Measurements from ENCODE around the gene B3GNT9.

B3GNT9 gene

GRCh38 chr16:67109407-67110135 lies 41.2 kb downstream of the B3GNT9 start, which contains the start of gene PHAF1:
Gene PHAF1, plus strand, starts transcription at chr16:67109941. Its CDS starts 235 bp downstream, at chr16:67110176.
- DNase-seq: peak; percentile 92 to 96 (median 94)

GRCh38 chr16:67108931-67109406 lies 41.8 kb downstream of the B3GNT9 start:
- peak in 1 of 5 donors; percentile 0 for DNase-seq

- no peak for DNase-seq
These were observed 42.3 kb downstream of the B3GNT9 start for GRCh38 chr16:67108489-67108888.

GRCh38 chr16:67105881-67106280 lies 44.9 kb downstream of the B3GNT9 start:
- no peak for DNase-seq

DNA sequence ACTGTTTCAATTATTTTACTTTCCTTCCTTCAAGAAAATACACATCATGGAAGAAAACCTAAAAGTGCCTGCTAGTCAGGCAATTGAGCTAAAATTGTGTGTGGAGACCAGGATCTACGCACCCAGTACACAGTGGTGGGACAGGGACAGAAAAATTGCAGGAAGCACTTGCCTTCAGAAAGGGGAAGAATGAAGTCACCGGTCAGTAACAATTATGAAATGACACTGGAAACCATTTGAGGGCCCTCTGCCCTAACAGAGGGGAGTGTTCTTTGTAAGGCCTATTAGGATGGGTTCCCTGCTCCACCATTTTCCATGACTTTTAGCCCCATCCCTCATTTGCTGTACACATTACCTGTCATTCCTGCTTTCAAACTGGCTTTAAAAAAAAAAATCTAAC lies 45.6 kb downstream of the B3GNT9 start:
- DNase-seq: no peak

DNA sequence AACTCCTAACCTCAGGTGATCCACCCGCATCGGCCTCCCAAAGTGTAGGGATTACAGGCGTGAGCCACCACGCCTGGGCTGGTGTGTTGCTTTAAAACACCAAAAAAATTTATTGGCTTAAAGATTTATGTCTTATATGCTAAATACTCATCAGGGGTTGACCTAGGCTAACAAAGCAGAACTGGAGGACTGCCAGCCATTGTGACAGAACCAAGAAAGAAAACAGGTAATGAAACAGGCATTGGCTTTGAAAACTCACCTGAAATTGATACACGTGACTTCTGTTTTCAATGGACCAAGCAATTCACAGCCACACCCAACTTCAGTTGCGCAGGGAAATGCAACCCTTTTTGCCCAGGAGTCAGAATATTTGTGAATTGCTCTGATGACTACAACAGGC lies 46.0 kb downstream of the B3GNT9 start:
- no peak for DNase-seq

- DNase-seq: no peak
These were observed 46.7 kb downstream of the B3GNT9 start for GRCh38 chr16:67104061-67104460.

DNA sequence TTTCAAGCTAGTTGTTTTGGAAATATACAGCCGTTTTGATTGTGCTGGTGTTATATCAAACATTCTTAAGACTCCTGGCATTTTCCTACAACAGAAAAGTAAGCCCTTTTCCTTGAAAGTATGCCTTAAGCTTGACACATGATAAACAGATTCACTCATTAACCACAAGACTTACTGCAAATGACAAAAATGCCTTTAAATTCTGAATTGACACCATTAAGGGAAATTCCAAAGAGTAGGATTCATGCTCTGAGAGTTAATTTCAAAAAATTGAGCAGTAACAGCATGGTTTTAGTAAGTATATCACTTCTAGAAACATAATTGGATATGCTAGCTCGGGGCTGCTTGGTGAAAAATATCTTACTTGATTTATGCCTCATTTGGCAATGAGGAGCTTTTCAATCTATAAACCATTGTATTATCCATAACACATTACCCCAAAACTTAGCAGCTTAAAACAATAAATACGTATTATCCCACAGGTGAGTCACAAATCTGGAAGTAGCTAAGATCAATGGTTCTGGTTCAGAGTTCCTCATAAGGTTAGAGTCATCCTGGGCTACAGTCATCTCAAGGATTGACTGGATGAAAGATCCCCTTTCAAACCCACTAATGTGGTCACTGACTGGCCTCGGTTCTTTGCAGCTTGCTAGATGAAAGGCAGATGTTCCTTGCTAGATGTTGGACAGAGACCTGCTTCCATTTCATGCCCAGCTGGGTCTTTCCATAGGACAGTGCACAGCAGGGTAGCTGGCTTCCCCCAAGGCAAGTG lies 49.3 kb downstream of the B3GNT9 start:
- DNase-seq: no peak

GRCh38 chr16:67100569-67101310 lies 50.1 kb downstream of the B3GNT9 start:
- peak in 1 of 5 donors; percentile 20 for DNase-seq

- DNase-seq: no peak
These were observed 52.2 kb downstream of the B3GNT9 start for GRCh38 chr16:67098599-67098998.
